ENCODE measurements around the gene PRSS36.
A peak's percentile ranks its signal among the peaks of the same experiment; 100 is the strongest.
"Not testable (repeated sequence)": the region's sequence is repeated elsewhere in the genome, so short reads cannot be mapped to it uniquely, and the experiment has no call there.

The PRSS36 gene

GRCh38 chr16:31196324-31197088, 46.6 kb upstream of the PRSS36 start:
- Histone ChIP-seq H3K36me3 (ENCODE audit: insufficient read depth, low read length) (peaks cover 65% of the 10 kb centered on the region), H3K27ac (ENCODE audit: low read depth, low read length, poor library complexity, severe bottlenecking) (no peak overlapping the region), H3K79me2 (ENCODE audit: insufficient read depth, low read length) (no peaks in the 10 kb centered on the region), H2AFZ (ENCODE audit: low read length) (no peak overlapping the region), H3K4me3 (ENCODE audit: low read depth, low read length, poor library complexity, severe bottlenecking) (no peak overlapping the region), H3K27me3 (ENCODE audit: insufficient read depth, low read length) (no peaks in the 10 kb centered on the region), H3K4me2 (ENCODE audit: low read length) (no peak overlapping the region), H3K9ac (ENCODE audit: low read length) (no peak overlapping the region), H3K9me3 (ENCODE audit: low read length) (no peaks in the 10 kb centered on the region), H4K20me1 (ENCODE audit: insufficient read depth, low read length) (no peaks in the 10 kb centered on the region; the same call in 1 of the 2 replicates), H3K4me1 (ENCODE audit: insufficient read depth, low read length, severe bottlenecking) (peaks cover 10% of the 10 kb centered on the region), H3K9me2 (ENCODE audit: low read depth, low read length) (no peaks in the 10 kb centered on the region), H3F3A (ENCODE audit: insufficient read depth, low read length) (peaks cover 29% of the 10 kb centered on the region)
- no peak for TF ChIP-seq EZH2 (IDR thresholded peaks at IDR 0.05; ENCODE audit: borderline replicate concordance, low read length)
- TF ChIP-seq, protein P1, sequence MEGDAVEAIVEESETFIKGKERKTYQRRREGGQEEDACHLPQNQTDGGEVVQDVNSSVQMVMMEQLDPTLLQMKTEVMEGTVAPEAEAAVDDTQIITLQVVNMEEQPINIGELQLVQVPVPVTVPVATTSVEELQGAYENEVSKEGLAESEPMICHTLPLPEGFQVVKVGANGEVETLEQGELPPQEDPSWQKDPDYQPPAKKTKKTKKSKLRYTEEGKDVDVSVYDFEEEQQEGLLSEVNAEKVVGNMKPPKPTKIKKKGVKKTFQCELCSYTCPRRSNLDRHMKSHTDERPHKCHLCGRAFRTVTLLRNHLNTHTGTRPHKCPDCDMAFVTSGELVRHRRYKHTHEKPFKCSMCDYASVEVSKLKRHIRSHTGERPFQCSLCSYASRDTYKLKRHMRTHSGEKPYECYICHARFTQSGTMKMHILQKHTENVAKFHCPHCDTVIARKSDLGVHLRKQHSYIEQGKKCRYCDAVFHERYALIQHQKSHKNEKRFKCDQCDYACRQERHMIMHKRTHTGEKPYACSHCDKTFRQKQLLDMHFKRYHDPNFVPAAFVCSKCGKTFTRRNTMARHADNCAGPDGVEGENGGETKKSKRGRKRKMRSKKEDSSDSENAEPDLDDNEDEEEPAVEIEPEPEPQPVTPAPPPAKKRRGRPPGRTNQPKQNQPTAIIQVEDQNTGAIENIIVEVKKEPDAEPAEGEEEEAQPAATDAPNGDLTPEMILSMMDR (IDR thresholded peaks at IDR 0.05; ENCODE audit: low read length): no peak

- H3K36me3 ChIP-seq (ENCODE audit: insufficient read depth, low read length): peaks cover 72% of the 10 kb centered on the region
- H3K9me3 ChIP-seq (ENCODE audit: low read length); H4K20me1 ChIP-seq (ENCODE audit: insufficient read depth, low read length); H3K27me3 ChIP-seq (ENCODE audit: insufficient read depth, low read length); H3K9ac ChIP-seq (ENCODE audit: low read length); H3K4me2 ChIP-seq (ENCODE audit: low read length); H2AFZ ChIP-seq (ENCODE audit: low read length); H3K27ac ChIP-seq (ENCODE audit: low read depth, low read length, poor library complexity, severe bottlenecking); H3K79me2 ChIP-seq (ENCODE audit: insufficient read depth, low read length); H3K9me2 ChIP-seq (ENCODE audit: low read depth, low read length); H3K4me3 ChIP-seq (ENCODE audit: low read depth, low read length, poor library complexity, severe bottlenecking); H3K4me1 ChIP-seq (ENCODE audit: insufficient read depth, low read length, severe bottlenecking): not testable (repeated sequence)
- peaks cover 24% of the 10 kb centered on the region for H3F3A ChIP-seq (ENCODE audit: insufficient read depth, low read length)
These were observed 46.0 kb upstream of the PRSS36 start for GRCh38 chr16:31195861-31196260.

DNA sequence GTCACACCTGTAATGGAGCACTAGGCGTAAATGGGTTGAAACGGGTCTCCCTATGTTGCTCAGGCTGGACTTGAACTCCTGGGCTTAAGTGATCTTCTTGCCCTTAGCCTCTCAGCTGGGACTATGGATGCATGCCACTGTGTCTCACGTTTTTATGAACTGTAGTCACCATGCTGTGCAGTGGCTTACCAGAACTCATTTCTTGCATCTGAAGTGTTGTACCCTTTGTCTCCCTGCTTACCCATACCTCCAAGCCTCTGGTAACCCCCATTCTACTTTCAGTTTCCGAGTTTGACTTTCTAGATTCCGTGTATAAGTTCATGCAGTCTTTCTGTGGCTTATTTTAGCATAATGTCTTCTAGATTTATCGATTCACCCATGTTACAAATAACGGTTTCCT, 45.0 kb upstream of the PRSS36 start:
- Histone ChIP-seq H3K79me2 (ENCODE audit: insufficient read depth, low read length) (no peaks in the 10 kb centered on the region), H3K36me3 (ENCODE audit: insufficient read depth, low read length) (peaks cover 80% of the 10 kb centered on the region), H3K4me2 (ENCODE audit: low read length) (0 out of 2 replicates have a peak overlapping the region, but pooled peaks have one; percentile 24), H2AFZ (ENCODE audit: low read length) (no peak overlapping the region), H3K9me2 (ENCODE audit: low read depth, low read length) (no peaks in the 10 kb centered on the region), H3F3A (ENCODE audit: insufficient read depth, low read length) (peaks cover 15% of the 10 kb centered on the region), H3K27me3 (ENCODE audit: insufficient read depth, low read length) (no peaks in the 10 kb centered on the region), H3K9ac (ENCODE audit: low read length) (no peak overlapping the region), H3K4me3 (ENCODE audit: low read depth, low read length, poor library complexity, severe bottlenecking) (no peak overlapping the region), H4K20me1 (ENCODE audit: insufficient read depth, low read length) (no peaks in the 10 kb centered on the region; the same call in 1 of the 2 replicates), H3K9me3 (ENCODE audit: low read length) (no peaks in the 10 kb centered on the region), H3K27ac (ENCODE audit: low read depth, low read length, poor library complexity, severe bottlenecking) (no peak overlapping the region), H3K4me1 (ENCODE audit: insufficient read depth, low read length, severe bottlenecking) (no peaks in the 10 kb centered on the region)
- TF ChIP-seq EZH2 (IDR thresholded peaks at IDR 0.05; ENCODE audit: borderline replicate concordance, low read length): no peak
- TF ChIP-seq, protein P1 (IDR thresholded peaks at IDR 0.05; ENCODE audit: low read length): no peak

GRCh38 chr16:31193874-31194273, 44.0 kb upstream of the PRSS36 start:
- no peak overlapping the region for H3K9ac ChIP-seq (ENCODE audit: low read length)
- no peak for TF ChIP-seq EZH2 (IDR thresholded peaks at IDR 0.05; ENCODE audit: borderline replicate concordance, low read length)
- TF ChIP-seq, protein P1 (IDR thresholded peaks at IDR 0.05; ENCODE audit: low read length): no peak
- no peaks in the 10 kb centered on the region for H3K4me1 ChIP-seq (ENCODE audit: insufficient read depth, low read length, severe bottlenecking)
- H3K36me3 ChIP-seq (ENCODE audit: insufficient read depth, low read length): peaks cover 85% of the 10 kb centered on the region
- H3F3A ChIP-seq (ENCODE audit: insufficient read depth, low read length): peaks cover 12% of the 10 kb centered on the region
- no peaks in the 10 kb centered on the region for H3K9me3 ChIP-seq (ENCODE audit: low read length)
- H3K4me2 ChIP-seq (ENCODE audit: low read length): no peak overlapping the region
- no peaks in the 10 kb centered on the region for H3K27me3 ChIP-seq (ENCODE audit: insufficient read depth, low read length)
- no peak overlapping the region for H3K27ac ChIP-seq (ENCODE audit: low read depth, low read length, poor library complexity, severe bottlenecking)
- H4K20me1 ChIP-seq (ENCODE audit: insufficient read depth, low read length): peaks cover 2% of the 10 kb centered on the region; the same call in 1 of the 2 replicates
- H3K4me3 ChIP-seq (ENCODE audit: low read depth, low read length, poor library complexity, severe bottlenecking): no peak overlapping the region
- H3K9me2 ChIP-seq (ENCODE audit: low read depth, low read length): no peaks in the 10 kb centered on the region
- no peak overlapping the region for H2AFZ ChIP-seq (ENCODE audit: low read length)
- no peaks in the 10 kb centered on the region for H3K79me2 ChIP-seq (ENCODE audit: insufficient read depth, low read length)

All from OCI-LY1 (cell line).